H1 (cell line): ENCODE results near the gene NUPR1. TPM values are rescaled to one million over a fixed set of nuclear protein-coding genes. Genes with fewer than 3 reads are reported as not detected.

Experiments
- CTCF ChIA-PET: fragments of 300-600 bp; sonication (Branson Sonifier 250); formaldehyde crosslinking; loops from one replicate; lab custom pipeline; 2021; ENCODE audit not compliant: partially characterized antibody; lab: Charles Lee
- POLR2A ChIA-PET: fragments of 300-600 bp; sonication (Branson Sonifier 250); formaldehyde crosslinking; loops from one replicate; lab custom pipeline; 2021; ENCODE audit warnings: inconsistent platforms; ENCODE audit not compliant: partially characterized antibody; lab: Charles Lee
- DNase-seq, 2 experiments: peaks; one replicate each; pipeline versions ENCODE4 v3.0.0 to v3.0.0-alpha.2; 2010 to 2022; ENCODE audit warnings: low spot score in 2 of 2, low read depth in 1 of 2, mixed read lengths in 1 of 2
- FAIRE-seq: peaks from 2 replicates; lab custom pipeline; 2011; peaks lifted over from hg19 to GRCh38; lab: Jason Lieb, UNC
- H2AFZ ChIP-seq: 2 replicates; pipeline ENCODE4 v1.8.1; 2012; ENCODE audit warnings: low read length, inconsistent platforms
- H2AK5ac ChIP-seq: 2 replicates; pipeline ENCODE4 v1.6.1; 2013; ENCODE audit warnings: low read depth, low read length
- H2BK120ac ChIP-seq: replicated peaks from 2 replicates; pipeline ENCODE3; 2013; ENCODE audit warnings: low read depth, low read length, inconsistent platforms
- H2BK12ac ChIP-seq: 2 replicates; pipeline ENCODE4 v1.6.1; 2013; ENCODE audit warnings: low read depth, low read length
- H2BK15ac ChIP-seq: 2 replicates; pipeline ENCODE4 v1.6.1; 2013; ENCODE audit warnings: low read length
- H2BK20ac ChIP-seq: 2 replicates; pipeline ENCODE4 v1.6.1; 2013; ENCODE audit warnings: low read length
- H2BK5ac ChIP-seq: 2 replicates; pipeline ENCODE4 v1.6.1; 2013; ENCODE audit warnings: low read depth, low read length
- H3K14ac ChIP-seq: 2 replicates; pipeline ENCODE4 v1.6.1; 2013; ENCODE audit warnings: inconsistent platforms; ENCODE audit not compliant: insufficient read length
- H3K18ac ChIP-seq: 2 replicates; pipeline ENCODE4 v1.6.1; 2013; ENCODE audit warnings: low read length; ENCODE audit errors: extremely low read depth
- H3K23ac ChIP-seq: 2 replicates; pipeline ENCODE4 v1.6.1; 2013; ENCODE audit warnings: inconsistent platforms; ENCODE audit not compliant: insufficient read length
- H3K23me2 ChIP-seq: 2 replicates; pipeline ENCODE4 v1.6.1; 2013; ENCODE audit warnings: low read depth, low read length
- H3K27ac ChIP-seq: 2 replicates; pipeline ENCODE4 v1.6.1; 2011; ENCODE audit warnings: low read depth, low read length, inconsistent platforms
- H3K27me3 ChIP-seq, 4 experiments: replicated peaks in 1 of 4; 1 replicate in 1 of 4; 2 replicates in 3 of 4; pipeline versions ENCODE4 v1.6.1 to v1.8.1; 2011 to 2013; ENCODE audit warnings: low read length in 3 of 4, mild to moderate bottlenecking in 3 of 4, inconsistent platforms in 2 of 4, mixed read lengths in 2 of 4, moderate library complexity in 1 of 4; ENCODE audit not compliant: control insufficient read depth in 3 of 4, insufficient read depth in 3 of 4; ENCODE audit errors: extremely low read depth in 1 of 4
- H3K36me3 ChIP-seq, 4 experiments: 2 replicates each; pipeline versions ENCODE4 v1.6.1 to v1.8.1; 2011 to 2013; ENCODE audit warnings: mild to moderate bottlenecking in 4 of 4, low read length in 3 of 4, moderate library complexity in 2 of 4, control low read depth in 1 of 4, inconsistent platforms in 1 of 4; ENCODE audit not compliant: insufficient read depth in 4 of 4, control insufficient read depth in 2 of 4
- H3K4ac ChIP-seq: replicated peaks from 2 replicates; pipeline ENCODE3; 2013; ENCODE audit warnings: low read length, low read depth, mixed read lengths, inconsistent platforms; ENCODE audit not compliant: insufficient read length
- H3K4me1 ChIP-seq, 4 experiments: replicated peaks in 1 of 4; 1 replicate in 1 of 4; 2 replicates in 3 of 4; pipeline versions ENCODE4 v1.6.1 to v1.8.1; 2011 to 2013; ENCODE audit warnings: low read length in 3 of 4, inconsistent platforms in 2 of 4, mixed read lengths in 1 of 4; ENCODE audit not compliant: insufficient read depth in 4 of 4, control insufficient read depth in 3 of 4
- H3K4me2 ChIP-seq, 2 experiments: 2 replicates each; pipeline versions ENCODE4 v1.6.1 to v1.8.1; 2011 to 2013; ENCODE audit warnings: low read depth in 2 of 2, low read length in 2 of 2, control low read depth in 1 of 2, inconsistent platforms in 1 of 2, mild to moderate bottlenecking in 1 of 2; ENCODE audit not compliant: insufficient read depth in 1 of 2
- H3K4me3 ChIP-seq, 4 experiments: fragments of 200-600, 300-600 bp in 1 of 4; sonication (generic), shearing (Covaris generic), sonication (Bioruptor Twin) in 1 of 4; 2 replicates each; pipeline versions ENCODE4 v1.5.1 to v1.8.1; 2011 to 2016; ENCODE audit warnings: low read length in 4 of 4, low read depth in 3 of 4, control low read depth in 2 of 4, inconsistent platforms in 2 of 4, mild to moderate bottlenecking in 2 of 4, mixed read lengths in 1 of 4, moderate library complexity in 1 of 4; ENCODE audit not compliant: insufficient read depth in 2 of 4; ENCODE audit errors: extremely low read depth in 1 of 4
- H3K56ac ChIP-seq: replicated peaks from 2 replicates; pipeline ENCODE3; 2013; ENCODE audit warnings: low read depth, mild to moderate bottlenecking, mixed read lengths, low read length, inconsistent platforms; ENCODE audit not compliant: insufficient read length
- H3K79me1 ChIP-seq: 2 replicates; pipeline ENCODE4 v1.6.1; 2013; ENCODE audit warnings: low read depth, low read length, control low read depth
- H3K79me2 ChIP-seq, 2 experiments: 2 replicates each; pipeline versions ENCODE4 v1.6.1 to v1.8.1; 2012 to 2013; ENCODE audit warnings: low read length in 2 of 2, mild to moderate bottlenecking in 2 of 2, inconsistent platforms in 1 of 2; ENCODE audit not compliant: insufficient read depth in 2 of 2, control insufficient read depth in 1 of 2
- H3K9ac ChIP-seq, 4 experiments: replicated peaks in 1 of 4; 1 replicate in 1 of 4; 2 replicates in 3 of 4; pipeline versions ENCODE4 v1.6.1 to v1.8.1; 2011 to 2013; ENCODE audit warnings: low read depth in 3 of 4, low read length in 3 of 4, control low read depth in 2 of 4, mild to moderate bottlenecking in 2 of 4, moderate library complexity in 2 of 4, inconsistent platforms in 1 of 4; ENCODE audit errors: extremely low read depth in 1 of 4
- H3K9me3 ChIP-seq, 2 experiments: 2 replicates each; pipeline versions ENCODE4 v1.6.1 to v1.8.1; 2012 to 2013; ENCODE audit warnings: mild to moderate bottlenecking in 2 of 2, moderate library complexity in 2 of 2, control low read depth in 1 of 2, inconsistent platforms in 1 of 2, low read depth in 1 of 2, low read length in 1 of 2, mixed read lengths in 1 of 2; ENCODE audit not compliant: insufficient read depth in 2 of 2
- H4K20me1 ChIP-seq, 2 experiments: replicated peaks in 1 of 2; 2 replicates each; pipeline versions ENCODE3 to v1.8.1; 2011 to 2013; ENCODE audit warnings: inconsistent platforms in 2 of 2, low read length in 2 of 2, mild to moderate bottlenecking in 1 of 2; ENCODE audit not compliant: insufficient read depth in 2 of 2, control insufficient read depth in 1 of 2
- H4K5ac ChIP-seq: 2 replicates; pipeline ENCODE4 v1.6.1; 2013; ENCODE audit warnings: low read length, low read depth, mixed read lengths, inconsistent platforms; ENCODE audit not compliant: insufficient read length
- H4K8ac ChIP-seq: 2 replicates; pipeline ENCODE4 v1.8.0; 2013; ENCODE audit warnings: mild to moderate bottlenecking, moderate library complexity, low read length, inconsistent platforms; ENCODE audit not compliant: insufficient read depth; ENCODE audit errors: extremely low read depth
- H4K91ac ChIP-seq: replicated peaks from 2 replicates; pipeline ENCODE3; 2013; ENCODE audit warnings: low read length, mixed read lengths, inconsistent platforms; ENCODE audit not compliant: insufficient read length
- ATF3 ChIP-seq: IDR thresholded peaks from 2 replicates; pipeline ENCODE4 v1.6.1; 2011; ENCODE audit warnings: low read depth, mild to moderate bottlenecking, low read length; ENCODE audit not compliant: insufficient read depth
- CEBPB ChIP-seq: IDR thresholded peaks from 2 replicates; pipeline ENCODE4 v1.6.1; 2012; ENCODE audit warnings: low read depth, low read length
- KDM5A ChIP-seq: fragments of 200-600 bp; IDR thresholded peaks from 2 replicates; pipeline ENCODE4 v1.7.1; 2012; ENCODE audit warnings: mild to moderate bottlenecking, low read length, inconsistent platforms, mixed read lengths
- MAFK ChIP-seq: IDR thresholded peaks from 2 replicates; pipeline ENCODE4 v1.6.1; 2012; ENCODE audit warnings: low read depth, mild to moderate bottlenecking, improper control_type of control experiment, low read length
- POLR2A ChIP-seq, 2 experiments: IDR thresholded peaks; 1 replicate in 1 of 2; 2 replicates in 1 of 2; pipeline ENCODE4 v1.6.1; 2011; ENCODE audit warnings: low read depth in 2 of 2, low read length in 2 of 2, mild to moderate bottlenecking in 2 of 2; ENCODE audit errors: control extremely low read depth in 1 of 2
- RXRA ChIP-seq: IDR thresholded peaks from 2 replicates; pipeline ENCODE4 v1.6.1; 2011; ENCODE audit warnings: low read depth, mild to moderate bottlenecking, low read length, moderate library complexity; ENCODE audit not compliant: insufficient read depth
- SAP30 ChIP-seq: fragments of 300-600 bp; sonication (generic); IDR thresholded peaks from 2 replicates; pipeline ENCODE4 v1.7.1; 2012; ENCODE audit warnings: low read length, moderate library complexity, mild to moderate bottlenecking, inconsistent platforms; ENCODE audit not compliant: insufficient read depth, insufficient replicate concordance
- YY1 ChIP-seq: IDR thresholded peaks from 2 replicates; pipeline ENCODE4 v1.6.1; 2011; ENCODE audit warnings: low read depth, mild to moderate bottlenecking, low read length
- WGBS, 2 experiments: shearing (Covaris generic) in 1 of 2; methylation state at CpG; one replicate each; pipeline versions ENCODE4 v1.1.6 to v1.1.7; 2013 to 2015; ENCODE audit warnings: low lambda C conversion rate in 2 of 2, mixed read lengths in 2 of 2, inconsistent platforms in 1 of 2, low coverage in 1 of 2, missing lambda C conversion rate in 1 of 2; ENCODE audit not compliant: insufficient replicate concordance in 2 of 2, insufficient coverage in 1 of 2, insufficient read length in 1 of 2; ENCODE audit errors: extremely low coverage in 1 of 2, missing lambda C conversion rate in 1 of 2; 5-methylcytosine and 5-hydroxymethylcytosine counted together
- polyA plus RNA-seq, 7 experiments: library from polyadenylated mRNA; depleted of rRNA in 3 of 7; stranded (reverse) in 5 of 7; unstranded in 2 of 7; fragments of >200 nt in 5 of 7; fragments of 200-250 nt in 2 of 7; gene quantifications; 1 replicate in 5 of 7; 2 replicates in 1 of 7; 4 replicates in 1 of 7; pipeline versions ENCODE4 v1.2.1 to v1.2.3, GENCODE V29; 2011 to 2013; ENCODE audit warnings: missing spikeins in 2 of 7, mixed read lengths in 2 of 7
- total RNA-seq: library from RNA; stranded (reverse); fragmentation: NEBNext Ultra II Directional; extraction: Animal tissue kit (Norgen Biotek cat#: 25700); gene quantifications from 2 replicates; pipeline ENCODE4 v1.2.1, GENCODE V29; 2021
- TF ChIP-seq, protein P1 (sequence below): IDR thresholded peaks from 2 replicates; pipeline ENCODE4 v1.6.1; 2012; ENCODE audit warnings: inconsistent platforms

The NUPR1 gene
- total and polyA plus RNA-seq, 2 of the 8 experiments (the other 6 are each of a cell fraction or from before 2014, with no cell fraction given) = 0.17 to 0.20 TPM

DNA sequence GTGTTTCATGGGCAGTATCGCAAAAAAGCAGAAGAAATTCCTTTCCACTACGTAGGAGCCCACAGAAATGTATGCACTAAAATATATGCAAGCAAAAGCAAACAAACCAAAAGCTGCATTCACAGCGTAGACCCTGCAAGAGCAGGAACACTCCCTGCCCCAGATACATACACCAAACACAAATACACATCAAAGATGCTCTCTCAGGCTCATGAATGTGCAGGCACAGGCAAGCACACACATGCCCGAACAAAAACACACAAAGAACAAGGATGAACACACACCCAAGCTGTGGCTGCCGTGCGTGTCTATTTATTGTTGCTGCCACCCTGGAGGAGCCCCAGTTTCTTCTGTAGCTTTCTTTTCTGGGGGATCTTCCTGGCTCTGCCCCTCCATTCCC lies 1.7 kb downstream of the NUPR1 start:
- ChIA-PET CTCF (interaction anchor here (0.6 kb wide), 1 partner anchor 563 kb away, joined by 3 read pairs; no protein-coding TSS in a partner anchor), POLR2A (no interaction called here)
- Histone ChIP-seq H3K27ac (no peak overlapping the region), H4K8ac (no peak overlapping the region), H3K9me3 (no peaks in the 10 kb centered on the region), H4K91ac (no peak overlapping the region), H3K4me2 (no peak overlapping the region), H3K9ac (no peak overlapping the region), H3K56ac (no peak overlapping the region), H2BK5ac (no peak overlapping the region), H3K27me3 (no peaks in the 10 kb centered on the region), H3K4me3 (no peak overlapping the region), H4K20me1 (no peaks in the 10 kb centered on the region), H3K23me2 (no peaks in the 10 kb centered on the region), H3K18ac (no peak overlapping the region), H2BK15ac (no peak overlapping the region), H3K14ac (no peak overlapping the region), H3K4me1 (peaks cover 0 to 4% (median 1%) of the 10 kb centered on the region in 4 experiments; a peak in 2 of 7 replicates), H3K23ac (no peak overlapping the region), H2AK5ac (no peak overlapping the region), H3K79me1 (no peaks in the 10 kb centered on the region), H2BK20ac (0 out of 2 replicates have a peak overlapping the region, but pooled peaks have one; percentile 21), H4K5ac (no peak overlapping the region), H2BK12ac (no peak overlapping the region), H3K36me3 (no peaks in the 10 kb centered on the region), H3K4ac (no peak overlapping the region), H3K79me2 (no peaks in the 10 kb centered on the region), H2AFZ (no peak overlapping the region), H2BK120ac (no peak overlapping the region)
- WGBS, 2 experiments = 89% methylated on average over 6 of the region's 6 CpGs; no CpG with 5 or more reads in 1 of the 2 experiments
- DNase-seq = no peak
- TF ChIP-seq, protein P1, sequence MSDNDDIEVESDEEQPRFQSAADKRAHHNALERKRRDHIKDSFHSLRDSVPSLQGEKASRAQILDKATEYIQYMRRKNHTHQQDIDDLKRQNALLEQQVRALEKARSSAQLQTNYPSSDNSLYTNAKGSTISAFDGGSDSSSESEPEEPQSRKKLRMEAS = no peak
- TF ChIP-seq SAP30 (no peak), YY1 (no peak), KDM5A (no peak), RXRA (no peak), CEBPB (no peak), ATF3 (no peak), MAFK (no peak), POLR2A (IDR thresholded peaks at IDR 0.05; ENCODE audit: control extremely low read depth in 1 of 2, low read depth in 2 of 2, low read length in 2 of 2) (no peak)
- FAIRE-seq = no peak
